ENCODE data around the gene MYLK3. TPM values are rescaled to one million over a fixed set of nuclear protein-coding genes. Genes with fewer than 3 reads are reported as not detected.

The MYLK3 gene
- total RNA-seq, 8 experiments from 2014 or later: 0.21 to 5.3 (median 0.52) TPM; not detected in 1

DNA sequence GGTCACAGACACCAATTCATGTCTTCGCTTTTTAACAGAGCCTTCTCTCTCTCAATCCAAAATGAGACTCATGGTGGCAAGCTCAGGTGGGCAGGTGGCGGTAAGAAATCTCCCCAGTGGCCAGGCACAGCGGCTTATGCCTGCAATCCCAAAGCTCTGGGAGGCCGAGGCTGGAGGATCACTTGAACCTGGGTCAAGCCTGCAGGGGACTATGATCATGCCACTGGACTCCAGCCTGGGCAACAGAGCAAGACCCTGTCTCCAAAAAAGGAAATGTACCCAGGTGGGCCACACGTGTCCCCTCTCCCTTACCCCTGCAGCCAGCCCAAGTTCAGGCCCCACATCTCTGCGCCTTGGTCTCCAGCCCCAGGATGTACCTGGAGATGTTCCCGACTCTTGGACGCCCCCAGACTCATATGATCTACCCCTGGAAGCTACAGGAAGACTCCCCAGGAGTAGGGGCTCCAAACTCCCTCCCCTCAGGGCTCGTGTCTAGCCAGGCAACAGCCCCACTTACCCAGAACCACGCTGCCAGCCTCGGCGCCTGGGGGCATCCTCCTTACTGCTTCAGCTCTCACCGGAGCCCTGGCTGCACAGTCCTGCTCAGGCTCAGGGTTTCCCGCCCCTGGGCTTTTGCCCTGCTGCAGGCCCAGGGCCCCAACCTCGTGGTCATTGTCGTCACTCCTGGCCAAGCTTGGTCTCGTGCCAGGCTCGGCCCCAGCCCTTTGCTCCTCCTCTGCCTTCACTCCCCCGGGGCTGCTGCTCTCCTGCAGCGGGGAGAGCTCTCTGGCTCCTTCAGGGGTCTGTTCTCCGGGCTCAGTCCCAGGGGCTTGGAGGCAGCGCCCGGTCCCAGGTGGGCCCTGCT is 16.2 kb downstream of the MYLK3 start:
- no peaks in the 10 kb centered on the region for H3K4me1 ChIP-seq (replicated peaks in 1 of 2)
- in situ Hi-C loops (cut with MboI; ENCODE audit: low pct_unique_long_range_greater_than_20kb in 2 of 9, low sequenced_read_pairs in 9 of 9, unreplicated experiment in 9 of 9): no loop called here
- WGBS, 10 experiments: 20 to 100% (median 63%) methylated on average over 1 to 4 of the region's 23 CpGs; no CpG with 5 or more reads in 6 of the 10 experiments
- peak in 4 of 8 experiments; percentile 16 to 71 (median 42) for ATAC-seq (replicated peaks in 6 of 8)
- no peak overlapping the region for H3K4me3 ChIP-seq
- no peak overlapping the region for H3K27ac ChIP-seq

DNA sequence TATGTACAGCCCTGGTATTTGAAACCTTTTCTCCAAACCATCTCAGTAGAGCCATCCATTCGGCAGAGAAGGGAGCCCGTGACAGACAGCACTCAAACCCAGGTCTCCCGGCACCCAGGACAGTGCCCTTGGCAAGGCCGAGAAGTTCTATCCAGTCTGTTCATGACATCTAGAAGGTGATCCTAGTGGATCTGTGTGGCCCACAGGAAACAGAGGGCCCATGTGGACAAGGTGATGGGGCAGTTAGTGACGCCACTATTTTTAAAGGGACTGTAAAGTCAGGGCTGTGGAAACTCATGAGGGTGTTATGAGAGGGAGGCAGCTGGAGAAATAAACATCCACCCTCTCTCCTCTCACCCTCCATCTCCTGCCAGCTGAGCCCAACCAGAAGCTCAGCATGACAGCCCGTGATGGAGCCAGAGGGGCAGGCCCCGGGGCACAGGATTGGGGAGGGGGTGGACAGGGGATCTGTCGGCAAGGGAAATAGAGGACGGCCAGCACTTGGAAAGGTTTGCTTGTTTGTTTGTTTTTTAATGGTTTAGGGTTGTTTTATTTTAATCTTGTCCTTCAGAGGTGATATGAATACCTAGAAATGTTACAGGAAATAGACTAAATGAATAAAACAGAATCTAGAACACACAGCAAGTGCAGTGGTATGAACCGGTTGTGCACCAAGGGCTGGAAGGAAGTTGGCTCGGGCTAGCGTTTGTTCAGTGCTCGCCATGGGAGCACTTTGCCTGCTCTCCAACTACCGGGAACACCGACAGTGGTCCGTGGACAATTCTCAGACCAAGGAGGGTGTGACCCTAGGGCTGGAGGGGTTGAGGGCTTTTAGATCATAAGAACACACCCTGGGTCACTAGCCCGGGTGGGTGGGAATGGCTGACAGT is 17.1 kb downstream of the MYLK3 start:
- no peak overlapping the region for H3K4me3 ChIP-seq
- 60 to 100% (median 97%) methylated on average over 1 to 11 of the region's 17 CpGs; no CpG with 5 or more reads in 1 of the 10 experiments for WGBS, 10 experiments
- peak in 1 of 8 experiments; percentile 43 for ATAC-seq (replicated peaks in 6 of 8)
- H3K4me1 ChIP-seq (replicated peaks in 1 of 2): no peaks in the 10 kb centered on the region
- no peak overlapping the region for H3K27ac ChIP-seq
- in situ Hi-C loops (cut with MboI; ENCODE audit: low pct_unique_long_range_greater_than_20kb in 2 of 9, low sequenced_read_pairs in 9 of 9, unreplicated experiment in 9 of 9): no loop called here

DNA sequence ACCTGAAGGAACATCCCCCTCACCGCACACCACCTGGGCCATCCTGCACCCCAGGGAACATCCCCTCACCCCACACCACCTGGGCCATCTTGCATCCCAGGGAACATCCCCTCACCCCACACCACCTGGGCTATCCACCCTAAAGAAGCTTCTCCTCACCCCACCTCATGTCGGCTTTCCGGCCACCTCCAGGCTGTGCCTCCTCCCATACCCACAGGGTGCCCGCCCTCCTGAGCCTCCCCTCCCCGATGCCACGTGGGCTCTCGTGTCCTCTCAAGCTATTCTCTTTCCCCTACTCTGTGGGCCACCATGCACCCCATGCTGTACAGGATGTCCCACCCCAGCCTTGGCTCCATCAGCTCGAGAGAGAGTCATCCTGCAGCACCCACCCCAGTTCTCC is 18.0 kb downstream of the MYLK3 start:
- Histone ChIP-seq H3K4me1 (replicated peaks in 1 of 2) (no peaks in the 10 kb centered on the region), H3K4me3 (no peak overlapping the region), H3K27ac (no peak overlapping the region)
- 50 to 53% methylated on average over 1 to 3 of the region's 8 CpGs; no CpG with 5 or more reads in 8 of the 10 experiments for WGBS, 10 experiments
- ATAC-seq (replicated peaks in 6 of 8): no peak
- in situ Hi-C loops (cut with MboI; ENCODE audit: low pct_unique_long_range_greater_than_20kb in 2 of 9, low sequenced_read_pairs in 9 of 9, unreplicated experiment in 9 of 9): no loop called here

DNA sequence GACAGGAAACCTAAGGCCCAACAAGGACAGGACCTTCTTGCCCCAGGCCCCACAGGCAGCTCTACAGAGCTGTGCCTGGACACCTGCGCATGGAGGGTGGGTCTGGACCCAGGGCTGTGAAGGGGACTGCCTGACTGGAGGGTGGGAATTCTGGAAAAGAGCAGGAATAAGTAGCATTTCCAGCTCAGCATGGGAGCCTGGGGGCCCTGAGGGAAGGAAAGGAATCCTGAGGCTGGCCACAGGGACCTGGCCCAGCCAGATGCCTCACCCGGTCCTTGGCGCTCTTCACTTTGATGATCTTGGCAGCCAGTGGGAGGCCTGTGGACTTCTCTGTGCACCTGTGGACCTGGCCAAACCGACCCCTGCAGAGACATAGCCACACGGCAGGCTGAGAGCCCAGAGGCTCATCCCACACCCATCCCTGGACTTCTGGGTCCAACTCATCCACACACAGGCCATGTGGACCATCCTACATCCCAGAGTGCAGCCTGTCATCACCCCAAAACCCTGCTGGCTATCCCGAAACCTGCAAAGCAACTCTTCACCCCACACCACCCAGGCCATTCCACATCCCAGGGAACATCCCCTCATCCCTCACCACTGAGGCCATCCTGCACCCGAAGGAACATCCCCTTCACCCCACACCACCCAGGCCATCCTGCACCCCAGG is 18.7 kb downstream of the MYLK3 start:
- no peak overlapping the region for H3K4me3 ChIP-seq
- H3K27ac ChIP-seq: no peak overlapping the region
- in situ Hi-C loops (cut with MboI; ENCODE audit: low pct_unique_long_range_greater_than_20kb in 2 of 9, low sequenced_read_pairs in 9 of 9, unreplicated experiment in 9 of 9): no loop called here
- ATAC-seq (replicated peaks in 6 of 8): no peak
- 20 to 87% (median 63%) methylated on average over 1 to 3 of the region's 7 CpGs; no CpG with 5 or more reads in 5 of the 10 experiments for WGBS, 10 experiments
- H3K4me1 ChIP-seq (replicated peaks in 1 of 2): no peaks in the 10 kb centered on the region

DNA sequence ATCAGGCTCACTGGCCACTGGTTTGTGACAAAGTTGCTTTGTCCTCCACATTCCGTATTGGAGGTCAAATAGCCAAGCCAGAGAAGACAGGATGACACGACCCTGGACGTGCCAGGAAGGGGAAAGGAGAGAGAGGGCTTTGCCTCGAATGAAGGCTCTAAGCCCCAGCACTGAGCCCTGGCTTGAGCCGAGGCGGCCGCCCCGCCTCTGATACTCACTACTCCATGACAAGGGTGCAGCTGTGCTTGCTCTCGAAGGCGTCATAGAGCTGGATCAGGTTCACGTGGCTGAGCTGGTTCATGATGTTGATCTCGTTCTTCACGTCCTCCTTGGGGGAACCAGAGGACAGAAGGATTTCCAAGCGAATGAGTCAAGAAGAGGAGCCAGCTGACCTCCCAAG is 19.3 kb downstream of the MYLK3 start:
- no peak for ATAC-seq (replicated peaks in 6 of 8)
- 39 to 100% (median 75%) methylated on average over 1 to 12 of the region's 14 CpGs for WGBS, 10 experiments
- in situ Hi-C loops (cut with MboI; ENCODE audit: low pct_unique_long_range_greater_than_20kb in 2 of 9, low sequenced_read_pairs in 9 of 9, unreplicated experiment in 9 of 9): no loop called here
- no peaks in the 10 kb centered on the region for H3K4me1 ChIP-seq (replicated peaks in 1 of 2)
- H3K4me3 ChIP-seq: no peak overlapping the region
- H3K27ac ChIP-seq: no peak overlapping the region

DNA sequence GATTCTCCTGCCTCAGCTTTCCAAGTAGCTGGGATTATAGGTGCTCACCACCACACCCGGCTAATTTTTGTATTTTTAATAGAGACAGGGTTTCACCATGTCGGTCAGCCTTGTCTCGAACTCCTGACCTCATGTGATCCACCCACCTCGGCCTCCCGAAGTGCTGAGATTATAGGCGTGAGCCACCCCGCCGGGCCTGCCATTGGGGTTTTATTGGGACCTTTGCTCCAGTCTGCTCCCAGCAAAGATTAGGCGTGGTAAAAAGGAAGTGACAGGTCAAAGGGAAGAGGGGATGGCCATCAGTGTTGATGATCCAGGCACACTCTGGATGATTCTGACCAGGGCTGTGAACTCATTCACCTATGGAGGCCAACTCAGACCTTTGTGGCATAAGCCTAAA is 20.5 kb downstream of the MYLK3 start:
- in situ Hi-C loops (cut with MboI; ENCODE audit: low pct_unique_long_range_greater_than_20kb in 2 of 9, low sequenced_read_pairs in 9 of 9, unreplicated experiment in 9 of 9): no loop called here
- 52 to 100% (median 88%) methylated on average over 2 to 9 of the region's 9 CpGs; no CpG with 5 or more reads in 4 of the 10 experiments for WGBS, 10 experiments
- H3K4me3 ChIP-seq: no peak overlapping the region
- ATAC-seq (replicated peaks in 6 of 8): no peak
- no peaks in the 10 kb centered on the region for H3K4me1 ChIP-seq (replicated peaks in 1 of 2)
- H3K27ac ChIP-seq: no peak overlapping the region

DNA sequence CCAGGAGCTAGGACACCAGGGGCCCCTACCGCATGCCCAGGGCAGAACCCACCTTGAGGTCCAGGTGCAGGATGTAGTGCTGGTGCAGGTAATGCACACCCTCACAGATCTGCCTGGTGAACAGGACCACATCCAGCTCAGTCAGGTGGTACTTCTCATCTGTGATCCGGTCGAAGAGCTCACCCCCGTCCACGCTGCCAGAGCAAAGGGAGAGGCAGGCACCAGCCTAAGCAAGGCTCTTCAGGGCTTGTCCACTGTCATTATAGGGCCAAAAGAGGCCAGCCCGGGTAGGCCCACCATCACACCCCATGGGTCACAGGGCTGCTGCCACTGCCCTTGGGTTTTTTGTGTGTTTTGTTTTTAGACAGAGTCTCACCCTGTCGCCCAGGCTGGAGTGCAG is 21.0 kb downstream of the MYLK3 start:
- ATAC-seq (replicated peaks in 6 of 8): no peak
- no peak overlapping the region for H3K27ac ChIP-seq
- no peaks in the 10 kb centered on the region for H3K4me1 ChIP-seq (replicated peaks in 1 of 2)
- in situ Hi-C loops (cut with MboI; ENCODE audit: low pct_unique_long_range_greater_than_20kb in 2 of 9, low sequenced_read_pairs in 9 of 9, unreplicated experiment in 9 of 9): no loop called here
- no peak overlapping the region for H3K4me3 ChIP-seq
- 70 to 100% (median 100%) methylated on average over 1 to 2 of the region's 7 CpGs; no CpG with 5 or more reads in 3 of the 10 experiments for WGBS, 10 experiments

DNA sequence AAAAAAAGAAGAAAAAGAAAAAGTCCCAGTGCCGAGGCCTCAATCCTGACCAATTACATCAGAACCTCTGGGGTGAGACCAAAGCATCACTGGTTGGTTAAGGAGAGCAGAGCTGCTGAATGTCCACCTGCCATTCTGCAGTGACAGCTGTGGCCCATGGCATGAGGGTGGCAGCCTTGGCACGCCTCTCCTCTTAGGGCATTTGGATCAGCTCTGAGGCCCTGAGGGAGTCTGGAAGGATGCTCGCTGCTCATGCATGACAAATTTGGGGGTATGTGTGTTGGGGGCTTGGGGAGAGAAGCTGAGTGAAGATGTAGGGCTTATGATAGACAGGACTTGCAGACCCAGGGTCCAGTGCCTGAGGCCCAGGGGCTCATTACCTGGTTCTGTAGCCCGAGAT is 26.3 kb downstream of the MYLK3 start:
- ATAC-seq (replicated peaks in 6 of 8): no peak
- in situ Hi-C loops (cut with MboI; ENCODE audit: low pct_unique_long_range_greater_than_20kb in 2 of 9, low sequenced_read_pairs in 9 of 9, unreplicated experiment in 9 of 9): no loop called here
- H3K4me1 ChIP-seq (replicated peaks in 1 of 2): no peaks in the 10 kb centered on the region
- no peak overlapping the region for H3K4me3 ChIP-seq
- 20 to 100% (median 69%) methylated on average over 1 to 3 of the region's 4 CpGs; no CpG with 5 or more reads in 5 of the 10 experiments for WGBS, 10 experiments
- H3K27ac ChIP-seq: no peak overlapping the region

DNA sequence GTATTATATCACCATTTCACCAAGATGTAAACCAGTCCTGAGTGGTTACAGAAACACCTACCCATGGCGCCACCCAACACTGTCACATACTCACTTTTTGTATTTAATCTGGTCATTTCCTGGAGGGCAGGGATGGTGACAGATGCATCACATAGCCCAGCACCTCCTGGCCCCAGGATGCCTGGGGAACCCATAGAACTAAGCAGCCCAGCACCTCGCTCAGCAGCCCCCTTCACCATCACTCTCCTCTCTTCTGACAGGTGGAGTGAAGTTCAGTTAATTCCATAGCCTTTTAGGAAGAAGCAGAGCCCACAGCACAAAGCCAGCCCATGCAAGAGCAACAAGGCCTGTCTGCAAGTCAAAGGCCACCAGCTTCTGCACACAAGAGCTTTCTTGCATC is 27.5 kb downstream of the MYLK3 start:
- ATAC-seq (replicated peaks in 6 of 8): no peak
- no peak overlapping the region for H3K4me3 ChIP-seq
- no peaks in the 10 kb centered on the region for H3K4me1 ChIP-seq (replicated peaks in 1 of 2)
- in situ Hi-C loops (cut with MboI; ENCODE audit: low pct_unique_long_range_greater_than_20kb in 2 of 9, low sequenced_read_pairs in 9 of 9, unreplicated experiment in 9 of 9): no loop called here
- no peak overlapping the region for H3K27ac ChIP-seq
- WGBS, 10 experiments: 0 to 80% (median 60%) methylated on average over 1 to 2 of the region's 2 CpGs; no CpG with 5 or more reads in 4 of the 10 experiments

DNA sequence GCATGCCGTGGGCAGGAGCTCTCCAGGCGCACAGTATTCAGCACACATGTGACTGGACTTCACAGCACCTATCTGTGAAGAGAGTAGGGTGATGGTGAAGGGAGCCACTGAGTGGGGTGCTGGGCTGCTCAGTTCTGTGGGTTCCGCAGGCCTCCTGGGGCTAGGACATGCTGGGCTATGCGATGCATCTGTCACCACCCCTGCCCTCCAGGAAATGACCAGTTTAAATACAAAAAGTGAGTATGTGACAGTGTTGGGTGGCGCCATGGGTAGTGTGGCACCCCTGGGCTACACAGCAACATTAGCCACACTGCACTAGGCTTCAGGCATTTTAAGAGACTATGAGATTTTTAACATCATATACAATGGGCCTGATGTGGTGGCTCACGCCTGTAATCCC is 28.6 kb downstream of the MYLK3 start:
- no peak overlapping the region for H3K4me3 ChIP-seq
- H3K27ac ChIP-seq: no peak overlapping the region
- in situ Hi-C loops (cut with MboI; ENCODE audit: low pct_unique_long_range_greater_than_20kb in 2 of 9, low sequenced_read_pairs in 9 of 9, unreplicated experiment in 9 of 9): no loop called here
- WGBS, 10 experiments: 81 to 100% (median 91%) methylated on average over 1 to 4 of the region's 6 CpGs; no CpG with 5 or more reads in 4 of the 10 experiments
- H3K4me1 ChIP-seq (replicated peaks in 1 of 2): no peaks in the 10 kb centered on the region
- no peak for ATAC-seq (replicated peaks in 6 of 8)

DNA sequence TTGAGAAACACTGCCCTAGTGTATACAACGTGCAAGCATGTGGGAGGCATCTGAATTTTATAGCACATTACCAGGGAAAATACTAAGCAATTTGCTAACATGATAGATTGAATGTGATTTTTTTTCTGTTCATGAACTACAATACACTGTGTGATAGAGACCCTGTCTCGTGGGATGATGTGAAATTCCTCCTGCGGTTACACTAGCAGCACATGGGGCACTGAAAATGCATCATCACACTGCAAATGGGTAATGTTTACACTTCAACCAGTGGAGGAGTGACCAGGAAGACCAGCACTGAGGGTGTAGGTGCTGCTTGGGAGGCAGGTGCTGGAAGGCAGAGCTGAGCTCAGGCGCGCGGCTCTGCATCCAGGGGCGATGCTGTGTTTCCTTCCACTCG is 29.9 kb downstream of the MYLK3 start:
- H3K4me1 ChIP-seq (replicated peaks in 1 of 2): no peaks in the 10 kb centered on the region
- H3K27ac ChIP-seq: no peak overlapping the region
- in situ Hi-C loops (cut with MboI; ENCODE audit: low pct_unique_long_range_greater_than_20kb in 2 of 9, low sequenced_read_pairs in 9 of 9, unreplicated experiment in 9 of 9): no loop called here
- no peak overlapping the region for H3K4me3 ChIP-seq
- 0 to 90% (median 75%) methylated on average over 1 to 8 of the region's 8 CpGs; no CpG with 5 or more reads in 1 of the 10 experiments for WGBS, 10 experiments
- ATAC-seq (replicated peaks in 6 of 8): peak in 1 of 8 experiments; percentile 72

DNA sequence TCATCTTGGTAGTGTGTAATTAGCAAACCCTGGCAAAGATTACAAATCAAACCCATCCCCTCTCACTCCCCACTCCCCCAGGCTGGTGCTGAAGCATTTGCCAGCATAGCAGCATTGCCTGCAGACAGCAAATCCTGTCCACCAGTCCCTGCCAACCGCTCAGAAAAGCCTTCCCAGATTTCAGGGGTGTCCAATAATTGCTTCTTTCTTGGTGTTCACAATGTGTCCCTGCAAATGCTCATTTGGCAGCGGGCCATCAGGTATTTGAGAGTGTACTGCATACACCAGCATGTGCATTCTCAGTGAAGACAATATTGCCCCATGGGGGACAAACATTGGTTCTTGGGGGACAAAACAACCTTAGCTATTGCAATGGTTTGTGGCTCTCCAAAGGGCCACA is 30.5 kb downstream of the MYLK3 start:
- no peak for ATAC-seq (replicated peaks in 6 of 8)
- H3K4me3 ChIP-seq: no peak overlapping the region
- in situ Hi-C loops (cut with MboI; ENCODE audit: low pct_unique_long_range_greater_than_20kb in 2 of 9, low sequenced_read_pairs in 9 of 9, unreplicated experiment in 9 of 9): no loop called here
- WGBS, 10 experiments: 0 to 84% (median 60%) methylated on average over 1 to 2 of the region's 2 CpGs; no CpG with 5 or more reads in 3 of the 10 experiments
- no peak overlapping the region for H3K27ac ChIP-seq
- no peaks in the 10 kb centered on the region for H3K4me1 ChIP-seq (replicated peaks in 1 of 2)

All from motor neuron (in vitro differentiated cells).